GM19240 (cell line): ENCODE measurements around the gene SNN.

ENCODE experiments used
- DNase-seq: peaks from one replicate; pipeline ENCODE4 v3.0.0; 2011; ENCODE audit warnings: low spot score; ENCODE audit not compliant: insufficient read length

The SNN gene

GRCh38 chr16:11677959-11678881, 10.0 kb downstream of the SNN start:
- DNase-seq = no peak

- DNase-seq = no peak
Observed at GRCh38 chr16:11679250-11679649, 11.0 kb downstream of the SNN start.

GRCh38 chr16:11679941-11680911, 12.0 kb downstream of the SNN start:
- no peak for DNase-seq

DNA sequence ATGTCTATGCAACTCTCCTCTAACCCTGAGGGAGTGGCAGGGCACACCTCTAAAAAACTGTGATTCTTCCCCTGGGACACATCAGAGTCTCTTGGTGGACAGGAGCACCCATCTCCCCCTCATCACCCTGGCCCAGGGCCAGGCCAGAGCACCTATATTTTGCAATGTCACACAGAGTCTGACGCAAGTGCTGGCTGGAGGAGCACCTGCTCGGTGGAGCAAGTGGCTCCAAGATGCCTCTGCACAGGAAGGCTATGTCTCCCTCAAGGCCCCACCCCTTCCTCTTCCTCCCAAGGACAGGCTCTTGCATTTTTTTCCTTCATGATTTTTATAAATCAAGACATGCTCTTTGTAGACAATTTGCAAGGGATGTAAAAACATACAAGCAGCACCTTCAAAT, 13.3 kb downstream of the SNN start:
- no peak for DNase-seq

DNA sequence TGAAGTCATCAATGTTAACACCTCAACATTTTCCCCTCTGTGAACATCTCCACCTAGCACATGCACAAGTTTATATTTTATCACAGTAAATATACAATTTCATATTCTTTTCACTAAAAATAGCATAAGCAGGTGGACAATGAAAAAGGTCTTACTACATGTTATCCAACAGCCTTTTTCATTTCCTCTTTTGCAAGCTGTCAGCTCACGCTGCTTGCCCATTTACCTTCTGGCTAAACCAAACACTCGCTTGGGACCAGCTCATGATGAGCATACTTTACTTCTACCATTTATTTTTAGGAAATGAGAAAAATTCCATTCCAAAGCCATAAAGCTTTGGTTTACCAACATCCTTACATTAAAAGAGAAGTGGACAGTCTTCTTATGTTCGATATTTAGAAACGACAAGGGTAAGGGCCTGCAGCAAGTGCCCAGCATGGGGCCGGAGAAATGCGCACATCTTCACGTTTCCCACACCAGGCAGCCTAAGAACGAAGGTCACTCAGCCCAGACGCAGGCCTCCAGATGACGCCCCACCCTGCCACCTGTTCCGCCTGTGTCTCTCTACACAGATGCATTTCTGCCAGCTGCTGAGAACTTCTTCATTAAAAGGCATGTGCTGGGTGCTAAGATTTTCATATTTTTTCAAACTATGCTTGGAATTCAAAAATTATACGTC, 13.9 kb downstream of the SNN start:
- no peak for DNase-seq

- no peak for DNase-seq
Observed at GRCh38 chr16:11682655-11683096, 14.4 kb downstream of the SNN start.

- no peak for DNase-seq
Observed at GRCh38 chr16:11683145-11683544, 14.9 kb downstream of the SNN start.

DNA sequence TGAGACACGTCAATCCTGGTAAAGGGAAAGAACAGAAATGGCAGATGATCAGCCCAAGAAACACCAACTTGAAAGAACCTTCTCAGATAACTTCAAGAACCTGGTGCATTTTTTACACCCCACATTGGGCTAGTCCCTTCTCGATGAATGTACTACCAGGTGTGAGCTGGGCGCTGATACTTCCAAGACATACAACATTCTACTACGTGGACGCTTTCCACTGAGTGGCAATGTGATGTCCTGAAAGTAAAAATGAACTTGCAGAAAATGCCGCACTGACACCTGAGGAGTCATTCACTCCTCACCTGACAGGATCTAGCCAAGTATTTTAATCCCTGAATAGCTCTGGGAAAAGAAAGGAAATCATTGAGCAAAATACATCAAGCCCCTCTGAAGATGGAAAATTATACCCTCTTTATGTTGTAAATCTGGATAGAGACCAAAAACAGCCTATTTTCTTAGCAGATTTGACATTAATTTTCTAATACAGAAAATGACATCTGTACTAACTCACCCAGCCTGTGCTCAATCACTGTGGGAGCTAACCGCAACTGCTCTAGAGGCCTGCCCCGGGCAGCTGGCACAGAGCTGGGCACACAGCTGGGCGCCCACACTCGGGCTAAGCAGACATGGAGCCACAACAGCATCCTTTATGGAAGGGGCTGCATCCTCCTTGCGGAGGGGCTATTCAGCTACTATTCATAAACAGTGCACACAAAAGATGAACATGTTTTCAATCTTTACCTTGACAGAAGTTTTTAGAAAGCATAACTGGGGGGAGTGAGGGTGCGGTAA, 16.2 kb downstream of the SNN start:
- no peak for DNase-seq

GRCh38 chr16:11685844-11686618, 17.8 kb downstream of the SNN start:
- DNase-seq = no peak

GRCh38 chr16:11686713-11687380, 18.6 kb downstream of the SNN start:
- DNase-seq = no peak

DNA sequence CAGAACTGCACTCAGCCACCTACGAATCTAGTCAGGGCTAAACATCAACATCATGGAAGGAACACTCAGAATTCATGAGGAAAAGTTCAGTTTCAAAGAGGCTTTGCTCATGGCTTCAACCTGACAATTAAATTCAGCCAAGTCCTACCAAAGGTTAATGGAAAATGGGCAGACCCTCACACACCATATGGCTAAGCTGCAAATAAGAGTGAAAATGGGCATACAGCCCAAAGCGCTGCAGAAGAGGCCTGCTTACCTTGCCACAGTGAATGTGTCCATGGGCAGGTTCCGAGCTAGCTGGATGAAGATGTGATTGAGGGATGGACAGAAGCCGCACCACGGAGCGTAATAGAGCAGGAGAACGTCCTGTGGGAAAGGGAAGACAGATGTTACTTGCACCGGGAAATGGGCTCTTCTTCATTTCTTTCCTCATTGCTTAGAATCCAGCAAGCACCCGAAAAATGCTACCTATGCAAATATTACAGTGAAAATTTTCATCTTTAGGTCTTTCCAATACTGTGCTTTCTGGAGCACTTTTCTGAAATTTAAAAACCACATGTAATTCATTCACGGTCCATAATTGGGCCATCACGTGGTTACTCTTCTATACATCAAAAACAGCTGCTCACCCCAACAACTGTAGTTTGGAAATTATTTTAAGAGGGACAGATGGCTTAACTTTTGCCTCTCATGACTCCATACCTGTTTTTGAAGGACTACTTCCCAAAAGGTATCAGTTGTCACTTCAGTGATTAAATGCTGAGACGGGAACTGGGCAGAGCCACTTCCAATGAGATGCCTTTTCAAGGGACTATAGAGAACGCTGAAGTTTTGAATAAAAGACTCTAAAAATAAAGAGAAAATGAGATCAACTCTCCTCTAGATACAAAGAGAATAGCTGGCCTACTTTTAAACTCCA, 19.6 kb downstream of the SNN start:
- no peak for DNase-seq

DNA sequence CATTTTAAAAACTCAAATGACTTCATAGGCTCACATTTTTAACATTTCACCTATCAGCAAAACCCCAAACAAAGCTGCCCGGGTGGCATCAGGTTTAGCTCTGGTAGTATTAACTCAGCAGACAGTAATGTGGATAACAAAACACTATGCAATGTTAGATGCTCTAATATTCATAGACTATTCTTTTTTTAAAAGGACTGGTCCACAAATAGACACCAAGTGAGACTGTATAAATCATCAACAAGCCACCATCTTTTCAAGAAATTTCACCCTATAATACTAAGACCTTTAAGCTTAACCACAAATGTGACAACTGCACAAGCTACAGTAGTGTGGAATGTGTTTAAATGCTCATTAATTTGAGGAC, 20.2 kb downstream of the SNN start:
- DNase-seq = no peak

- DNase-seq = no peak
Observed at GRCh38 chr16:11689031-11689840, 21.0 kb downstream of the SNN start.

- DNase-seq = no peak
Observed at GRCh38 chr16:11691235-11691634, 23.0 kb downstream of the SNN start.

- DNase-seq = no peak
Observed at GRCh38 chr16:11691771-11692170, 23.5 kb downstream of the SNN start.

DNA sequence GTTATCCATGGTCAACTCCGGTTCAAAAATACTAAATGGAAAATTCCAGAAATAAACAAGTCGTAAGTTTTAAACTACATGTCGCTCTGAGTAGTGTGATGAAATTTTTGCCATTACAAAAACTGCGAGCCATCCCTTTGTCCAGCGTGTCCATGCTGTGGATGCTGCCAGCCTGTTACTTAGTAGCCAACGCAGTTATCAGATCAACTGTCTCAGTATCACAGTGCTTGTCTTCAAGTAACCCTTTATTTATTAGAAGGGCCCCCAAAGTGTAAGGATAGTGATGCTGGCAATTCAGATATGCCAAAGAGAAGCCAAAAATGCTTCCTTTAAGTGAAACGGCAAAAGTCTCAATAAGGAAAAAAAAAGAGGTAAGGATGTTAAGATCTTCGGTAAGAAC, 23.9 kb downstream of the SNN start:
- DNase-seq = no peak

GRCh38 chr16:11692651-11693050, 24.4 kb downstream of the SNN start:
- DNase-seq = no peak
